HG03432 (cell line): ENCODE data around the gene BSPRY.
A peak's percentile ranks its signal among the peaks of the same experiment; 100 is the strongest.

Experiments used
- ATAC-seq: cut with Tn5 transposase; IDR thresholded peaks from one replicate; pipeline ENCODE4 v1.9.1; 2021; ENCODE audit warnings: mild to moderate bottlenecking, moderate library complexity; ENCODE audit not compliant: unreplicated experiment

Gene BSPRY

GRCh38 chr9:113349445-113350094 lies at the start of gene BSPRY:
TSS of gene BSPRY (plus strand) at chr9:113349541. CDS start at chr9:113349580, 39 bp downstream.
- ATAC-seq: peak; percentile 53

GRCh38 chr9:113299800-113300292 lies 49.5 kb upstream of the BSPRY start:
- ATAC-seq: no peak

GRCh38 chr9:113301548-113301947 lies 47.8 kb upstream of the BSPRY start:
- ATAC-seq: no peak

GRCh38 chr9:113302792-113303418 lies 46.4 kb upstream of the BSPRY start, which contains the start of gene RNF183:
TSS of gene RNF183 (minus strand) at chr9:113303376. CDS start at chr9:113298184, 5,192 bp downstream.
- no peak for ATAC-seq

- ATAC-seq: no peak
These were observed 42.8 kb upstream of the BSPRY start for GRCh38 chr9:113306566-113306965.

GRCh38 chr9:113307396-113307975 lies 41.9 kb upstream of the BSPRY start:
- ATAC-seq: no peak

GRCh38 chr9:113309204-113309813 lies 40.0 kb upstream of the BSPRY start:
- ATAC-seq: no peak

GRCh38 chr9:113310538-113310937 lies 38.8 kb upstream of the BSPRY start:
- ATAC-seq: no peak

- ATAC-seq: no peak
These were observed 37.4 kb upstream of the BSPRY start for GRCh38 chr9:113311961-113312360.

GRCh38 chr9:113313261-113313660 lies 36.1 kb upstream of the BSPRY start:
- no peak for ATAC-seq

- no peak for ATAC-seq
These were observed 34.1 kb upstream of the BSPRY start for GRCh38 chr9:113315231-113315630.

GRCh38 chr9:113316030-113316429 lies 33.3 kb upstream of the BSPRY start:
- no peak for ATAC-seq

- no peak for ATAC-seq
These were observed 31.6 kb upstream of the BSPRY start for GRCh38 chr9:113317777-113318176.

GRCh38 chr9:113319054-113319453 lies 30.3 kb upstream of the BSPRY start:
- no peak for ATAC-seq

GRCh38 chr9:113320051-113320450 lies 29.3 kb upstream of the BSPRY start:
- no peak for ATAC-seq

- ATAC-seq: no peak
These were observed 26.7 kb upstream of the BSPRY start for GRCh38 chr9:113322671-113323070.

- ATAC-seq: no peak
These were observed 23.1 kb upstream of the BSPRY start for GRCh38 chr9:113326230-113326629.

GRCh38 chr9:113328045-113328782 lies 21.1 kb upstream of the BSPRY start:
- ATAC-seq: no peak

GRCh38 chr9:113331780-113332179 lies 17.6 kb upstream of the BSPRY start:
- no peak for ATAC-seq

GRCh38 chr9:113337714-113338113 lies 11.6 kb upstream of the BSPRY start:
- no peak for ATAC-seq
